ENCODE data around the gene MSTN.

MSTN gene

DNA sequence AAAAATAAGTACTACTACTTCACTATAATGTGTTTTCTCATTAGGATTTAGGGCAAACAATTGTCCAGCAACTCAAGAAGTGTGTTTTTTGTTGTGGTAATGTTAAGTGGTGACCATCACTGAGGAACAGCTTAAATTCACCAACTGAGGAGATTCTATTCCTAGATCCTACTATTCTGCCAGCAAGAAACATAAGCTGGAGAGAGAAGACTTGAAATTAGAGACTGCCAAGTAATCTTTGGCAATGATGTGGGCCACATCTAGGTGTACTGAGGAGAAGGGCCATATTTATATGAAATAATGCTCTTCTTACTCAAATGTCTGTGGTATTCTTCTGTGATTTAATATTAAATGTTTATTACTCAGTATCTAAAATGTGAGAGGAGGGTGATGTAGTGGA lies 44.3 kb upstream of the MSTN start:
- DNase-seq (ENCODE audit: low read depth): no peak
- no peak overlapping the region for H3K4me3 ChIP-seq (ENCODE audit: low read depth, low read length)
- TF ChIP-seq, protein P1, sequence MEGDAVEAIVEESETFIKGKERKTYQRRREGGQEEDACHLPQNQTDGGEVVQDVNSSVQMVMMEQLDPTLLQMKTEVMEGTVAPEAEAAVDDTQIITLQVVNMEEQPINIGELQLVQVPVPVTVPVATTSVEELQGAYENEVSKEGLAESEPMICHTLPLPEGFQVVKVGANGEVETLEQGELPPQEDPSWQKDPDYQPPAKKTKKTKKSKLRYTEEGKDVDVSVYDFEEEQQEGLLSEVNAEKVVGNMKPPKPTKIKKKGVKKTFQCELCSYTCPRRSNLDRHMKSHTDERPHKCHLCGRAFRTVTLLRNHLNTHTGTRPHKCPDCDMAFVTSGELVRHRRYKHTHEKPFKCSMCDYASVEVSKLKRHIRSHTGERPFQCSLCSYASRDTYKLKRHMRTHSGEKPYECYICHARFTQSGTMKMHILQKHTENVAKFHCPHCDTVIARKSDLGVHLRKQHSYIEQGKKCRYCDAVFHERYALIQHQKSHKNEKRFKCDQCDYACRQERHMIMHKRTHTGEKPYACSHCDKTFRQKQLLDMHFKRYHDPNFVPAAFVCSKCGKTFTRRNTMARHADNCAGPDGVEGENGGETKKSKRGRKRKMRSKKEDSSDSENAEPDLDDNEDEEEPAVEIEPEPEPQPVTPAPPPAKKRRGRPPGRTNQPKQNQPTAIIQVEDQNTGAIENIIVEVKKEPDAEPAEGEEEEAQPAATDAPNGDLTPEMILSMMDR (IDR thresholded peaks at IDR 0.05; ENCODE audit: low read depth, low read length): no peak
- TF ChIP-seq, protein P2, sequence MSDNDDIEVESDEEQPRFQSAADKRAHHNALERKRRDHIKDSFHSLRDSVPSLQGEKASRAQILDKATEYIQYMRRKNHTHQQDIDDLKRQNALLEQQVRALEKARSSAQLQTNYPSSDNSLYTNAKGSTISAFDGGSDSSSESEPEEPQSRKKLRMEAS (IDR thresholded peaks at IDR 0.05; ENCODE audit: low read depth, low read length): no peak
- TF ChIP-seq MYC (IDR thresholded peaks at IDR 0.05; ENCODE audit: low read depth, low read length) (no peak), POLR2A (IDR thresholded peaks at IDR 0.05; ENCODE audit: extremely low read depth, insufficient read length) (no peak)

DNA sequence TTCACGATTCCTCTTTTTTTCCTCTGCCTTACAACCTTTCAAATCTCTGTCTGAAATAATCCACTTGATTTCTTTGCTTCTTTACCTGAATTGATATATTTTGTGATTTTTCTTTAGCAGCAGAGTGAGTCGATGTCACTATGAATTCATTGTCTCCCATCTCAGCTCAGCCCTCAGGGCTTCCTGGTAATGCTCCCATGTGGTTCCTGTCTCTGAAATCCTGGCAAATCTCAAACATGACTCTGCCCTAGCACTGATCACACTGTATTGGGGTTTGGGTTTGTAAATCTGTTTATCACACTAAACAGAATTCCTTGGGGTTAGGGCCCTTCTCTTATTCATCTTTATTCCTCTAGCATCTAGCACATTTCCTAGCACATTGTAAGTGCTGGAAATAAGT lies 43.0 kb upstream of the MSTN start:
- H3K4me3 ChIP-seq (ENCODE audit: low read depth, low read length): no peak overlapping the region
- DNase-seq (ENCODE audit: low read depth): no peak
- TF ChIP-seq POLR2A (IDR thresholded peaks at IDR 0.05; ENCODE audit: extremely low read depth, insufficient read length) (no peak), MYC (IDR thresholded peaks at IDR 0.05; ENCODE audit: low read depth, low read length) (no peak)
- TF ChIP-seq, protein P2 (IDR thresholded peaks at IDR 0.05; ENCODE audit: low read depth, low read length): no peak
- TF ChIP-seq, protein P1 (IDR thresholded peaks at IDR 0.05; ENCODE audit: low read depth, low read length): no peak

DNA sequence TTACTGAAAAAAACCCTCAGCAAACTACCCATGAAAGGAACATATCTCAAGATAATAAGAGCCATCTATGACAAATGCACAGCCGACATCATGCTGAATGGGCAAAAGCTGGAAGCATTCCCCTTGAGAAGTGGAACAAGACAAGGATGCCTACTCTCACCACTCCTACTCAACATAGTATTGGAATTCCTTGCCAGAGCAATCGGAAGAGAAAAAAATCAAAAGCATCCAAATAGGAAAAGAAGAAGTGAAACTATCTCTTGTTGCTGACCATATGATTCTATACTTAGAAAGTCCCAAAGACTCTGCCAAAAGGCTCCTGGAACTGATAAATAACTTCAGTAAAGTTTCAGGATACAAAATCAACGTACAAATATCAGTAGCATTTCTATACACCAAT lies 40.6 kb upstream of the MSTN start:
- no peak overlapping the region for H3K4me3 ChIP-seq (ENCODE audit: low read depth, low read length)
- TF ChIP-seq, protein P2 (IDR thresholded peaks at IDR 0.05; ENCODE audit: low read depth, low read length): no peak
- TF ChIP-seq POLR2A (IDR thresholded peaks at IDR 0.05; ENCODE audit: extremely low read depth, insufficient read length) (no peak), MYC (IDR thresholded peaks at IDR 0.05; ENCODE audit: low read depth, low read length) (no peak)
- TF ChIP-seq, protein P1 (IDR thresholded peaks at IDR 0.05; ENCODE audit: low read depth, low read length): no peak
- DNase-seq (ENCODE audit: low read depth): no peak

DNA sequence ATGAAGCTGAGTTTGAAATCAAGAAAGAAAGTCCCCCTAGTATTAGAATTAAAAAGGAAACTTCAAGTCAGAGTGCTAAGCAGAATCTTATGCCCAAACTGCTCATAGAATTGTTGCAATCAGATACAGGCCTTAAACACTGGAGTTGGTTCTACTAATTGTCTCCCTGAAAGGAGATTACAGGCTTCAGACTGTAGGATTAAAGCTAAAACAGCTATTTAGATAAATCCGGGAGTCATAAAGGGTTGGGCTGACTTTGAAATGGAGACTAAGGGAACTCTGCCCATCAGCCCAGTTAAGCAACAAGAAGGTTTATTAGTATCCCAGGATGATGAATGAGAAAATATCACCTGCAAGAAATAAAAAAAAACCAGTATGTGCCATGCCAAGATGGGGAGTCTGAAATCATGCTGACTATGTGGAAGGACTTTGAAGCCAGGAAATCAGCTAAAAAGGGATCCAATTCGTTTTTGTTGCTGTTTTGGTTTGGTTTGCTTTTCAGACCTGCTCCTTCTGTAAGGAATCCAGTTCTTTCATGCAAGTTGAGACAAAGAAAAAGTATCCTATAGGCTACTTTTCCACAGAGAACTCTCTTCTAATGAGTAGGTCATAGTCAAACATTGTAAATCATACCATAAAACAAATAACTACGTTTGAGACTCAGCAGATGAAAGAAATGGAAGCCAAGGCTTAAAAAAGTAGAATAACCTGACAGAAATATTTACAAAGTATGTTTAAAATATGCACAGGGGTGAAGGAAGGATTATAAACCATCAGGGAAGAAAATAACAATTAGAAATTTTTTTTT lies 37.6 kb upstream of the MSTN start:
- no peak overlapping the region for H3K4me3 ChIP-seq (ENCODE audit: low read depth, low read length)
- TF ChIP-seq, protein P2 (IDR thresholded peaks at IDR 0.05; ENCODE audit: low read depth, low read length): no peak
- TF ChIP-seq MYC (IDR thresholded peaks at IDR 0.05; ENCODE audit: low read depth, low read length) (no peak), POLR2A (IDR thresholded peaks at IDR 0.05; ENCODE audit: extremely low read depth, insufficient read length) (no peak)
- TF ChIP-seq, protein P1 (IDR thresholded peaks at IDR 0.05; ENCODE audit: low read depth, low read length): no peak
- DNase-seq (ENCODE audit: low read depth): no peak

DNA sequence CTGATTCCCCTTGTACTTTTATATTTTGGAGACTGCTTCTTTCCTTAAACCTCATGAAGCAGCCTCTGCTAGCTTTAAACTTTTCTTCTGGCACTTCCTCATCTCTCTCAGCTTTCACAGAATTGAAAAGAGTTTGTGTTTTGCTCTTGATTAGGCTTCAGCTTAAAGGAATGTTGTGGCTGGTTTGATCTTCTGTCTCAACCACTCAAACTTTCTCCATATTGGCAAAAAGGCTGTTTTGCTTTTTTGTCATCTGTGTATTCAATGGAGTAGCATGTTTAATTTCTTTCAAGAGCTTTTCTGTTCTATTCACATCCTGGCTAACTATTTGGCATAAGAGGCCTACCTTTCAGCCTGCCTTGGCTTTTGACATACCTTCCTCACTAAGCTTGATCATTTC lies 36.3 kb upstream of the MSTN start:
- DNase-seq (ENCODE audit: low read depth): no peak
- H3K4me3 ChIP-seq (ENCODE audit: low read depth, low read length): no peak overlapping the region
- TF ChIP-seq MYC (IDR thresholded peaks at IDR 0.05; ENCODE audit: low read depth, low read length) (no peak), POLR2A (IDR thresholded peaks at IDR 0.05; ENCODE audit: extremely low read depth, insufficient read length) (no peak)
- TF ChIP-seq, protein P1 (IDR thresholded peaks at IDR 0.05; ENCODE audit: low read depth, low read length): no peak
- TF ChIP-seq, protein P2 (IDR thresholded peaks at IDR 0.05; ENCODE audit: low read depth, low read length): no peak
